Muscle layer of colon (tissue), 2 donors: ENCODE data around the gene HEPN1.

ENCODE experiments used
- H3K27ac ChIP-seq: one replicate; pipeline ENCODE4 v1.7.0; 2013; ENCODE audit warnings: low read depth, mild to moderate bottlenecking, low read length, moderate library complexity
- H3K27me3 ChIP-seq, 2 donors: one replicate each; pipeline ENCODE4 v1.7.0; 2013; ENCODE audit warnings: low read length in 2 of 2, mild to moderate bottlenecking in 2 of 2; ENCODE audit not compliant: insufficient read depth in 2 of 2, control insufficient read depth in 1 of 2
- H3K36me3 ChIP-seq: one replicate; pipeline ENCODE4 v1.7.0; 2013; ENCODE audit warnings: mild to moderate bottlenecking, low read length; ENCODE audit not compliant: insufficient read depth
- H3K4me1 ChIP-seq: one replicate; pipeline ENCODE4 v1.7.0; 2013; ENCODE audit warnings: mild to moderate bottlenecking, low read length; ENCODE audit not compliant: insufficient read depth
- H3K4me3 ChIP-seq, 2 donors: one replicate each; pipeline ENCODE4 v1.7.0; 2013; ENCODE audit warnings: low read length in 2 of 2, low read depth in 1 of 2, mild to moderate bottlenecking in 1 of 2, moderate library complexity in 1 of 2
- H3K9ac ChIP-seq: one replicate; pipeline ENCODE4 v1.7.0; 2013; ENCODE audit warnings: low read length
- H3K9me3 ChIP-seq: one replicate; pipeline ENCODE4 v1.7.0; 2013; ENCODE audit warnings: mild to moderate bottlenecking, low read length
- donor health status: abdominal sarcoma.
- donor health status: Adenocarcinoma of cecum.

HEPN1 gene

GRCh38 chr11:124918950-124919349 lies at the start of gene HEPN1:
Gene HEPN1, plus strand, starts transcription at chr11:124919250.
- H3K4me3 ChIP-seq = no peak within 1 kb of the TSS
- no peaks in the 10 kb centered on the region for H3K9me3 ChIP-seq
- H3K4me1 ChIP-seq = no peaks in the 10 kb centered on the region
- no peaks in the 10 kb centered on the region for H3K36me3 ChIP-seq
- H3K27ac ChIP-seq = no peak within 1 kb of the TSS
- no peak within 1 kb of the TSS for H3K9ac ChIP-seq
- no peaks in the 10 kb centered on the region for H3K27me3 ChIP-seq

- Histone ChIP-seq H3K27me3 (peaks cover 62 to 82% of the 10 kb centered on the region in 2 donors), H3K9me3 (no peaks in the 10 kb centered on the region), H3K4me3 (no peak overlapping the region), H3K27ac (no peak overlapping the region), H3K9ac (no peak overlapping the region), H3K36me3 (no peaks in the 10 kb centered on the region), H3K4me1 (peaks cover 18% of the 10 kb centered on the region)
Observed at GRCh38 chr11:124869331-124869730, 49.7 kb upstream of the HEPN1 start.

GRCh38 chr11:124869856-124870387 lies 49.1 kb upstream of the HEPN1 start:
- Histone ChIP-seq H3K27ac (no peak overlapping the region), H3K9ac (no peak overlapping the region)

GRCh38 chr11:124870430-124870829 lies 48.6 kb upstream of the HEPN1 start:
- no peaks in the 10 kb centered on the region for H3K36me3 ChIP-seq
- H3K9ac ChIP-seq = no peak overlapping the region
- no peak overlapping the region for H3K27ac ChIP-seq
- no peak overlapping the region for H3K4me3 ChIP-seq
- peaks cover 51 to 82% of the 10 kb centered on the region in 2 donors for H3K27me3 ChIP-seq
- no peaks in the 10 kb centered on the region for H3K9me3 ChIP-seq
- H3K4me1 ChIP-seq = peaks cover 11% of the 10 kb centered on the region

More at GRCh38 chr11:124869856-124870387, 49.1 kb upstream of the HEPN1 start:
- H3K9me3 ChIP-seq = no peaks in the 10 kb centered on the region
- H3K27me3 ChIP-seq = peaks cover 56 to 82% of the 10 kb centered on the region in 2 donors
- H3K4me1 ChIP-seq = peaks cover 16% of the 10 kb centered on the region
- H3K36me3 ChIP-seq = no peaks in the 10 kb centered on the region
- no peak overlapping the region for H3K4me3 ChIP-seq

- H3K4me3 ChIP-seq = no peak overlapping the region
- H3K36me3 ChIP-seq = no peaks in the 10 kb centered on the region
- H3K4me1 ChIP-seq = peaks cover 7% of the 10 kb centered on the region
- H3K9ac ChIP-seq = no peak overlapping the region
- no peak overlapping the region for H3K27ac ChIP-seq
- H3K9me3 ChIP-seq = no peaks in the 10 kb centered on the region
- H3K27me3 ChIP-seq = peaks cover 35 to 64% of the 10 kb centered on the region in 2 donors
Observed at GRCh38 chr11:124872280-124872679, 46.8 kb upstream of the HEPN1 start.

- Histone ChIP-seq H3K4me3 (no peak overlapping the region), H3K27ac (no peak overlapping the region), H3K27me3 (peaks cover 31 to 59% of the 10 kb centered on the region in 2 donors), H3K9ac (no peak overlapping the region), H3K4me1 (peaks cover 11% of the 10 kb centered on the region), H3K9me3 (no peaks in the 10 kb centered on the region), H3K36me3 (no peaks in the 10 kb centered on the region)
Observed at GRCh38 chr11:124872741-124873140, 46.3 kb upstream of the HEPN1 start.

- peaks cover 20 to 47% of the 10 kb centered on the region in 2 donors for H3K27me3 ChIP-seq
- no peak overlapping the region for H3K9ac ChIP-seq
- peaks cover 18% of the 10 kb centered on the region for H3K4me1 ChIP-seq
- H3K36me3 ChIP-seq = no peaks in the 10 kb centered on the region
- H3K27ac ChIP-seq = no peak overlapping the region
- H3K9me3 ChIP-seq = no peaks in the 10 kb centered on the region
- H3K4me3 ChIP-seq = no peak overlapping the region
Observed at GRCh38 chr11:124873951-124874350, 45.1 kb upstream of the HEPN1 start.

- Histone ChIP-seq H3K9ac (no peak overlapping the region), H3K36me3 (no peaks in the 10 kb centered on the region), H3K4me3 (no peak overlapping the region), H3K27me3 (peaks cover 12 to 40% of the 10 kb centered on the region in 2 donors), H3K4me1 (peaks cover 18% of the 10 kb centered on the region), H3K27ac (no peak overlapping the region), H3K9me3 (no peaks in the 10 kb centered on the region)
Observed at GRCh38 chr11:124874571-124875255, 44.3 kb upstream of the HEPN1 start.

- Histone ChIP-seq H3K36me3 (no peaks in the 10 kb centered on the region), H3K4me3 (peak overlapping the region in 1 of 2 donors; percentile 77), H3K9ac (no peak overlapping the region), H3K4me1 (peaks cover 18% of the 10 kb centered on the region), H3K27me3 (peaks cover 7 to 33% of the 10 kb centered on the region in 2 donors), H3K9me3 (no peaks in the 10 kb centered on the region), H3K27ac (no peak overlapping the region)
Observed at GRCh38 chr11:124875401-124875800, 43.6 kb upstream of the HEPN1 start.

- H3K9ac ChIP-seq = peak overlapping the region; percentile 69
- peaks cover 0 to 26% of the 10 kb centered on the region in 2 donors for H3K27me3 ChIP-seq
- H3K36me3 ChIP-seq = no peaks in the 10 kb centered on the region
- H3K4me3 ChIP-seq = peak overlapping the region; percentile 77 to 90
- peak overlapping the region; percentile 93 for H3K27ac ChIP-seq
- H3K9me3 ChIP-seq = no peaks in the 10 kb centered on the region
- peaks cover 18% of the 10 kb centered on the region for H3K4me1 ChIP-seq
Observed at GRCh38 chr11:124875943-124876817, 42.9 kb upstream of the HEPN1 start.

GRCh38 chr11:124876818-124877630 lies 42.0 kb upstream of the HEPN1 start:
- Histone ChIP-seq H3K4me1 (peaks cover 18% of the 10 kb centered on the region), H3K27me3 (peaks cover 0 to 26% of the 10 kb centered on the region in 2 donors), H3K36me3 (no peaks in the 10 kb centered on the region), H3K27ac (peak overlapping the region; percentile 93), H3K4me3 (peak overlapping the region; percentile 77 to 90), H3K9me3 (no peaks in the 10 kb centered on the region), H3K9ac (peak overlapping the region; percentile 69)
